GM18502 (cell line): ENCODE measurements around the gene SWAP70.
"Not testable (repeated sequence)": the region's sequence is repeated elsewhere in the genome, so short reads cannot be mapped to it uniquely, and the experiment has no call there.

Experiments
- ATAC-seq: cut with Tn5 transposase; IDR thresholded peaks from one replicate; pipeline ENCODE4 v1.9.1; 2021; ENCODE audit warnings: mild to moderate bottlenecking; ENCODE audit not compliant: unreplicated experiment, poor library complexity

The SWAP70 gene

GRCh38 chr11:9689721-9690120 is 25.8 kb downstream of the SWAP70 start:
- ATAC-seq, result no peak

DNA sequence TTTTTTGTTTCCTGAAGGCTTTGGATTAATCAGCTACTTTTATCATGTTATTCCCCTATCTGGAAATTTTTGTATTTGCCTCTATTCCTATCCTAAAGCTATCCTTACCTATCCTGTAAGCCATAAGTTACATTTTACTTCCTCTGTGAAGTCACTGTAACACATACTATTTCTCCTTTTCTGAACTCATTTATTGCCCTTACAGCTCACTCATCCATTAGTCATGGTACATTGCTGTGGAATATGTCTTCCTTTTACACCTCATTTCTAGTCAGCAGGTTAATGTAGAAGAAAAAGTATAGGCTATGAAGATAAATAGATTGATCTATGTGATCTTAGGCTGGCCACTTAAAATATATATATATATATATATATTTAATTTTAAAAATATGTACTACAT is 28.0 kb downstream of the SWAP70 start:
- no peak for ATAC-seq

GRCh38 chr11:9692691-9693090 is 28.8 kb downstream of the SWAP70 start:
- no peak for ATAC-seq

GRCh38 chr11:9693801-9694553 is 30.1 kb downstream of the SWAP70 start:
- no peak for ATAC-seq

DNA sequence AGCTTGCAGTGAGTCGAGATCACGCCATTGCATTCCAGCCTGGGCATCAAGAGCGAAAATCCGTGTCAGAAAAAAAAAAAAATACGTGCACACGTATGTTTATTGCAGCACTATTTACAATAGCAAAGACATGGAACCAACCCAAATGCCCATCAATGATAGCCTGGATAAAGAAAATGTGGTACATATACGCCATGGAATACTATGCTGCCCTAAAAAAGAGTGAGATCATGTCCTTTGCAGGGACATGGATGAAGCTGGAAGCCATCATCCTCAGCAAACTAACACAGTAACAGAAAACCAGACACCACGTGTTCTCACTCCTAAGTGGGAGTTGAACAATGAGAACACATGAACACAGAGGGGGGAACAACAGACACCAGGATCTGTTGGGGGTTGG is 31.4 kb downstream of the SWAP70 start:
- ATAC-seq, result not testable (repeated sequence)

GRCh38 chr11:9697766-9698165 is 33.9 kb downstream of the SWAP70 start:
- no peak for ATAC-seq

DNA sequence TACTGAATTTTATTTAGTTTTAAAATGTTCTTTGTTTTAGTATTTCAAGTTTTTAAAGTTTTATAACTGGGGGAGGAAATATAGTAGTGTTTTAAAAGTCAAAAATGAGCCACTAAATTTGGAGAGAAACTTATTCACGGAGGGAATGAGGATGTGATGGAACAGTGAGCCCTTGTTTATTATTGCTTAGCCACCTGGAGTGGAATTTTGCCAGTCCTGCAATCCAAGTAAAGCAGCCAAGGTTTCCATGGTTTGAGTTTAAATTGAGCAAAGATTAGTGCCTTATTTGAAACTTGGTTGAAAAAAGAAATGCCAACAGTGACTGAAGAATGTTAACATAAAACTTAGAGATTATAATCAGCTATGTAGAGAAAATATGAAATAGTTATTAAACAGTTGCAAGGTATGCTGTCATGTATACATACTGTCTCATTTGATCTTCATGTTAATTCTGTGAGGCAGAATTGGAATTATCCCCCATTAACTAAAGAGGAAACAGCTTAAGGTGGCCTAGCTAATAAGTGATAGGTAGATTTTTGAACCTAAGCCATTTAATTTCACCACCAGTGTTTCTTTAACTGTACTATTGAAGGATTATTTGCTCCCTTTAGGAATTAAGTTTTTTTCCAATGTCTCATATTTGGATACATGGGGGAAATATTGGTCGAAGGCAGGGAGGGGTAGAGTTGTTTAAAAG is 36.4 kb downstream of the SWAP70 start:
- no peak for ATAC-seq

- no peak for ATAC-seq
Measured at GRCh38 chr11:9701799-9702198, 37.9 kb downstream of the SWAP70 start.

DNA sequence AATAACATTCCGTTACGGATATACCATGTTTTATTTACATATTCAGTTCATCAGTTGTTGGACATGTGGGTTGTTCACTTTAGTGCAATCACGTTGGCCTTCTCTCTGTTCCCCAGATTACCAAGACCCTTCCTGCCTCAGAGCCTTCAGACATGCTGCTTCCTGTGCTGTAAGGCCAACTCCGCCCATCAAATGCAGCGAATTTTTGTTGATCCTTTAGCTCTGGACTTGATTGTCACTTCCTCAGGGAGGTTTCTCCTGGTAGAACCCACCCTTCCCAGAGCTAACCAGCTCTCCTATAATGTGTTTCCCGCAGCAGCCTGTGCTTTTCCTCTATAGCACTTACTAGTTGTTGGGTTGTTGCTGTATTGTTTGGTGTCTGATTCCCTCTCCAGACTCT is 39.4 kb downstream of the SWAP70 start:
- no peak for ATAC-seq

- no peak for ATAC-seq
Measured at GRCh38 chr11:9704037-9704436, 40.2 kb downstream of the SWAP70 start.

DNA sequence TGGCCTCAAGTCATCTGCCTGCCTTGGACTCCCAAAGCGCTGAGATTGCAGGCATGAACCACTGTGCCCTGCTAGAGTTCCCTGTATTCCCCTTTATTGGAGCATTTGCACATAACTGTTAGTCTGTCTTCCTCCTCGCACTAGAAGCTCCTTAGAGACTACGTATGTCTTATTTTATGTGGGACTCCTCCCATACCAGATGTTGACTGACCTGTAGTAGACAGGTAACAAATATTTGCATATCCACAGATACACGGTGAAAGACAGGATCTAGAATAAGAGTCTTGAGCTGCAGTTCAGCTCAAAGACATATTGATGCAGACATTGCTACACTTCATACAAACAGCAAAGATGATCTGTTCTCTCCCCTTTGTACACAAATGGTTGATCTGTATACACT is 40.7 kb downstream of the SWAP70 start:
- no peak for ATAC-seq

DNA sequence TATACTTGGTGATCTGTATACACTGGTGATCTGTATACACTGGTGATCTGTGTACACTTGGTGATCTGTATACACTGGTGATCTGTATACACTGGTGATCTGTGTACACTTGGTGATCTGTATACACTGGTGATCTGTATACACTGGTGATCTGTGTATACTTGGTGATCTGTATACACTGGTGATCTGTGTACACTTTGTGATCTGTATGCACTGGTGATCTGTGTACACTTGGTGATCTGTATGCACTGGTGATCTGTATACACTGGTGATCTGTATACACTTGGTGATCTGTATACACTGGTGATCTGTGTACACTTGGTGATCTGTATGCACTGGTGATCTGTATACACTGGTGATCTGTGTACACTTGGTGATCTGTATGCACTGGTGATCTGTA is 41.5 kb downstream of the SWAP70 start:
- ATAC-seq, result not testable (repeated sequence)

- no peak for ATAC-seq
Measured at GRCh38 chr11:9708544-9708943, 44.7 kb downstream of the SWAP70 start.

- no peak for ATAC-seq
Measured at GRCh38 chr11:9710223-9710622, 46.3 kb downstream of the SWAP70 start.

DNA sequence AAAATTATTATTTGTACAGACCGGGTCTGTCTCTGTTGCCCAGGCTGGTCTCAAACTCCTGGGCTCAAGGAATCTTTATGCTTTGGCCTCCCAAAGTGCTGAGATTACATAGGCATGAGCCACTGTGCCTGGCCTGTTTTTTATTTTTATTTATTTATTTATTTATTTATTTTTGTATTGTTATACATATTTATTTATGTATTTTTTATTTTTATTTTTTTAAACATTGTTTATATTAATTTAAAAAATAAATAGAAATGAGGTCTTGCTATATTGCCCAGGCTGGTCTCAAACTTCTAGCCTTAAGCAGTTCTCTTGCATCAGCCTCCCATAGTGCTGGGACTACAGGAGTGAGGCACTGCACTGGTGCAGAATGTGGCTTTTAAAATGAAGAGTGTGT is 47.0 kb downstream of the SWAP70 start:
- ATAC-seq, result no peak

DNA sequence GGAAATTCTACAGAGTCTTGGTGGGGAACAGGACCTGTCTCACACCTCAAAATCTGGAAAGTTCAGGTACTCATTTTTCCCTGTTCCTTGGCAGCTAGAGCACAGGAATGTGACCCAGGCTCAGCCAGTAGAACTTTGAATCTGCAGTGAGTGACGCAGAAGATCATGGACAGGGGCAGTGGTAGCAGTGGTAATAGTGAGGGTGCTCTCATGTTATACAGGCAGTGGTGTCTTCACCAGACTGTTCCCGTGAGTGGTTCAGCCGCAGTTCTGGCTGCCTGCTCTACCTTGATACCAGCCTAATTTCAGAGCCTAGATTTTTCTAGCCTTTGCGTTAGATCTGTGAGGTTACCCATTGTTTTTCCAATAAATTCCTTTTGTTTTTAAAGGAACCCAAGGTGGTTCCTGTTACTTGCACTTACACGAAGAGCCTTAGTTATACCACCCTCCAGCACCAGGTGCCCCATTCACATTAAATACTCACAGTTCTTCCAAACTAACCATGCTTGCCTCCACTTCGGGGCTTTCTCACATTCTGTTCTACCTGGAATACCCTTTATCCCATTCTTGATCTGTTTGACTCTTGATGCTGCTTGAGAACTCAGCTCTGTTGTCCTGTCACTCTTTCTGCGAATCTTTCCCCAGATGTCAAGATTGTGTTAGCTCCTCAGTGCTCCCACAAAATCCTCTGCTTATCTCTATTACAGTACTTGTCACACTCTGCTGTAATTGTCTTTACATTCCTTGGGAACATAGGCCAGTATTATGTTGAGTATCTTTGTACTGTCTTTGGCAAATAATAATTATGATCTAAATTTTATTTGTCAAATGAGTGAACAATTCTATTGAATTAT is 47.8 kb downstream of the SWAP70 start:
- no peak for ATAC-seq

- ATAC-seq, result no peak
Measured at GRCh38 chr11:9714272-9714940, 50.5 kb downstream of the SWAP70 start.

DNA sequence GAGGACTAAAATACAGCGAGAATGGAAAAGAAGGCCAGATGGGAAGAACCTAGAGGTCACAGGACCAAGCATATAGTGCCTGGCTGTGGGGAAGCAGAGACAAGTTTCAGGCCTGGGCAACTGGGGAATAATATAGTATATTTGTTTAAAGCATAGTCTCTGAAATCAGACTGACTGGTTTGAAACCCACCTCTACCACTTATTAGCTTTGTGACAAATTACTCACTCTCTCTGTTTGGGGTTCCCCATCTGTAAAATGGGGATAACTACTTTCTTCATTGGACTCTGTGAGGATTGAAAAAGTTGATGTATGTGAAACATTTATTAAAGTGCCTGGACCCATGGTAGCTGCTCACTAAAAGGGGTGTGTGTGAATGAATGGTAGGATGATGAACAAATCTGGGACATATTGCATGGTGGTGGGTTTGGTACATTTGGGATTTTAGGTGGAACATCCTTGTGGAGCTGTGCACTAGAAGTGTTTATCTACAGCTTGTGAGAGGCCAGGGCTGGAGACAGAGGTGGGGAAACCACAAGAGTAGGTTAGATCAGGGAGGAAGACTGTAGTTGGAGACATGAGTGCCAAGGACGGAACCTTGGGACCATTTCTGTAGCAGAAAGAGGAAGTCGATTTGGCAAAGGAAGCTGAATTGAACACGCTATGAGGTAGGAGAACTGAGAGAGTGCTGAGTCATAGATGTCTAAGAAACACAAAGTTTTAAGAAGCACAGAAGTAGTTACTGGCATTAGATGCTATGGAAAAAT is 52.6 kb downstream of the SWAP70 start:
- ATAC-seq, result peak; percentile 74

DNA sequence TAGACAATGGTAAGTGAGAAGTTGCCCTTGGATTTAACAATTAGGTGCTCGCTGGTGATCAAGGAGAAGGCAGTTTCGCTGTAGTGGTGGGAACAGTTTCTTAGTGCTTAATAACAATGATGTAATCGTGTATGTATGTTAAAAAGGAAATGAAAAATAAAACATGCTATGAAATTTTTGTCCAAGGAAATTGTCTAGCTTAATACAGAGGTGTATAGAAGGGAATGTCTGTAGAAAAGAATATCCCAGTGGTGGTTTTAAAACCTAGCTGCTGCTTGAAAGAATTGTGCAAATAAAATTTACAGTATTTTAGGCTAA is 53.1 kb downstream of the SWAP70 start:
- ATAC-seq, result no peak

GRCh38 chr11:9717719-9718118 is 53.8 kb downstream of the SWAP70 start:
- no peak for ATAC-seq
